Measurements from ENCODE around the gene C10orf143.

- TF ChIP-seq CTCF (IDR thresholded peaks at IDR 0.05) (no peak), POLR2A (IDR thresholded peaks at IDR 0.05) (no peak)
Measured at GRCh38 chr10:130067893-130068292, 42.7 kb downstream of the C10orf143 start.

All from esophagus squamous epithelium (tissue), 4 donors.